Measurements from ENCODE around the gene CAPZB.
A peak's percentile ranks its signal among the peaks of the same experiment; 100 is the strongest.
"Not testable (repeated sequence)": the region's sequence is repeated elsewhere in the genome, so short reads cannot be mapped to it uniquely, and the experiment has no call there.

CAPZB gene

GRCh38 chr1:19512545-19512944 is 27.2 kb upstream of the CAPZB start:
- no peak for TF ChIP-seq CTCF (IDR thresholded peaks at IDR 0.05; ENCODE audit: low read depth, low read length, missing control alignments)
- peak; percentile 35 for DNase-seq (ENCODE audit: low read depth)
- no peak overlapping the region for H3K4me3 ChIP-seq (ENCODE audit: low read depth, low read length)
- in situ Hi-C loops (cut with HindIII; ENCODE audit: low sequenced_read_pairs), result no loop called here

- H3K4me3 ChIP-seq (ENCODE audit: low read depth, low read length), result no peak overlapping the region
- in situ Hi-C loops (cut with HindIII; ENCODE audit: low sequenced_read_pairs), result no loop called here
- TF ChIP-seq CTCF (IDR thresholded peaks at IDR 0.05; ENCODE audit: low read depth, low read length, missing control alignments), result no peak
- no peak for DNase-seq (ENCODE audit: low read depth)
These were observed 25.8 kb upstream of the CAPZB start for GRCh38 chr1:19511116-19511515.

GRCh38 chr1:19509647-19510046 is 24.3 kb upstream of the CAPZB start:
- DNase-seq (ENCODE audit: low read depth); H3K4me3 ChIP-seq (ENCODE audit: low read depth, low read length); in situ Hi-C loops (cut with HindIII; ENCODE audit: low sequenced_read_pairs): not testable (repeated sequence)

- TF ChIP-seq CTCF (IDR thresholded peaks at IDR 0.05; ENCODE audit: low read depth, low read length, missing control alignments), result no peak
- H3K4me3 ChIP-seq (ENCODE audit: low read depth, low read length), result no peak overlapping the region
- DNase-seq (ENCODE audit: low read depth), result no peak
- in situ Hi-C loops (cut with HindIII; ENCODE audit: low sequenced_read_pairs), result no loop called here
These were observed 22.2 kb upstream of the CAPZB start for GRCh38 chr1:19507516-19507915.

GRCh38 chr1:19505693-19506457 is 20.5 kb upstream of the CAPZB start:
- no peak overlapping the region for H3K4me3 ChIP-seq (ENCODE audit: low read depth, low read length)
- DNase-seq (ENCODE audit: low read depth), result no peak
- in situ Hi-C loops (cut with HindIII; ENCODE audit: low sequenced_read_pairs), result no loop called here
- TF ChIP-seq CTCF (IDR thresholded peaks at IDR 0.05; ENCODE audit: low read depth, low read length, missing control alignments), result no peak

GRCh38 chr1:19504796-19505692 is 19.7 kb upstream of the CAPZB start:
- peak; percentile 93 for DNase-seq (ENCODE audit: low read depth)
- no peak for TF ChIP-seq CTCF (IDR thresholded peaks at IDR 0.05; ENCODE audit: low read depth, low read length, missing control alignments)
- in situ Hi-C loops (cut with HindIII; ENCODE audit: low sequenced_read_pairs), result no loop called here
- H3K4me3 ChIP-seq (ENCODE audit: low read depth, low read length), result no peak overlapping the region

GRCh38 chr1:19502284-19502683 is 16.9 kb upstream of the CAPZB start:
- H3K4me3 ChIP-seq (ENCODE audit: low read depth, low read length); in situ Hi-C loops (cut with HindIII; ENCODE audit: low sequenced_read_pairs); DNase-seq (ENCODE audit: low read depth): not testable (repeated sequence)

GRCh38 chr1:19499887-19500286 is 14.5 kb upstream of the CAPZB start:
- in situ Hi-C loops (cut with HindIII; ENCODE audit: low sequenced_read_pairs); DNase-seq (ENCODE audit: low read depth): not testable (repeated sequence)

GRCh38 chr1:19497443-19497842 is 12.1 kb upstream of the CAPZB start:
- H3K4me3 ChIP-seq (ENCODE audit: low read depth, low read length); in situ Hi-C loops (cut with HindIII; ENCODE audit: low sequenced_read_pairs); DNase-seq (ENCODE audit: low read depth): not testable (repeated sequence)

More at GRCh38 chr1:19499887-19500286, 14.5 kb upstream of the CAPZB start:
- H3K4me3 ChIP-seq (ENCODE audit: low read depth, low read length), result not testable (repeated sequence)

Measured in astrocyte of the cerebellum (primary cell).